Urinary bladder (tissue), 4 donors: ENCODE results near the gene FRMD7. TPM values are rescaled to one million over a fixed set of nuclear protein-coding genes. Genes with fewer than 3 reads are reported as not detected.
"Not testable (repeated sequence)": the region's sequence is repeated elsewhere in the genome, so short reads cannot be mapped to it uniquely, and the experiment has no call there.

Source experiments
- DNase-seq: peaks from one replicate; pipeline ENCODE4 v3.0.0-alpha.2; 2015; ENCODE audit errors: extremely low spot score
- H3K27ac ChIP-seq: one replicate; pipeline ENCODE4 v1.5.1; 2013; ENCODE audit warnings: low read depth, mild to moderate bottlenecking, moderate library complexity
- H3K36me3 ChIP-seq: one replicate; pipeline ENCODE4 v1.6.1; 2013; ENCODE audit warnings: mild to moderate bottlenecking, moderate library complexity; ENCODE audit not compliant: insufficient read depth
- H3K4me1 ChIP-seq: one replicate; pipeline ENCODE4 v1.6.1; 2013; ENCODE audit warnings: mild to moderate bottlenecking, moderate library complexity; ENCODE audit not compliant: insufficient read depth
- H3K4me3 ChIP-seq: one replicate; pipeline ENCODE4 v1.5.1; 2013; ENCODE audit warnings: low read depth, low read length
- WGBS: extraction: QIAGEN DNeasy Blood & Tissue Kit; methylation state at CpG from one replicate; pipeline ENCODE4 v1.1.7; 2013; 5-methylcytosine and 5-hydroxymethylcytosine counted together
- polyA plus RNA-seq: library from polyadenylated mRNA; stranded (reverse); fragments of 200-250 nt; gene quantifications from one replicate; pipeline ENCODE4 v1.2.3, GENCODE V29; 2013
- total RNA-seq: library from RNA; depleted of rRNA; stranded (reverse); fragments of >200 nt; gene quantifications from one replicate; pipeline ENCODE4 v1.2.3, GENCODE V29; 2014
- donor health status: healthy with polysubstance abuse.
- donor health status: healthy.

The FRMD7 gene
- total RNA-seq (0.48 TPM), polyA plus RNA-seq (not detected)

GRCh38 chrX:132127743-132128142, at the start of gene FRMD7:
TSS of gene FRMD7 (minus strand) at chrX:132128020. CDS start at chrX:132127844, 176 bp downstream.
- H3K4me3 ChIP-seq = no peak within 1 kb of the TSS
- no peaks in the 10 kb centered on the region for H3K36me3 ChIP-seq
- no peaks in the 10 kb centered on the region for H3K4me1 ChIP-seq
- WGBS = 12% methylated on average over 5 of the region's 5 CpGs
- no peak for DNase-seq
- no peak within 1 kb of the TSS for H3K27ac ChIP-seq

GRCh38 chrX:132173647-132174046, 45.8 kb upstream of the FRMD7 start:
- Histone ChIP-seq H3K27ac (no peak overlapping the region), H3K4me3 (no peak overlapping the region), H3K36me3 (no peaks in the 10 kb centered on the region), H3K4me1 (no peaks in the 10 kb centered on the region)
- WGBS = 79% methylated on average over 1 of the region's 1 CpG
- DNase-seq = no peak

GRCh38 chrX:132171881-132172280, 44.1 kb upstream of the FRMD7 start:
- no peak for DNase-seq
- WGBS = 76% methylated on average over 3 of the region's 3 CpGs
- no peak overlapping the region for H3K27ac ChIP-seq

GRCh38 chrX:132171478-132171877, 43.7 kb upstream of the FRMD7 start:
- no peak for DNase-seq
- Histone ChIP-seq H3K4me3 (no peak overlapping the region), H3K27ac (no peak overlapping the region), H3K36me3 (no peaks in the 10 kb centered on the region), H3K4me1 (no peaks in the 10 kb centered on the region)
- 63% methylated on average over 3 of the region's 3 CpGs for WGBS

More at GRCh38 chrX:132171881-132172280, 44.1 kb upstream of the FRMD7 start:
- H3K36me3 ChIP-seq = no peaks in the 10 kb centered on the region
- H3K4me1 ChIP-seq = no peaks in the 10 kb centered on the region
- H3K4me3 ChIP-seq = no peak overlapping the region

- Histone ChIP-seq H3K27ac (no peak overlapping the region), H3K36me3 (no peaks in the 10 kb centered on the region), H3K4me1 (no peaks in the 10 kb centered on the region), H3K4me3 (no peak overlapping the region)
- 85% methylated on average over 3 of the region's 3 CpGs for WGBS
- DNase-seq = no peak
Observed at GRCh38 chrX:132169554-132169953, 41.7 kb upstream of the FRMD7 start.

- H3K36me3 ChIP-seq = no peaks in the 10 kb centered on the region
- H3K4me1 ChIP-seq = no peaks in the 10 kb centered on the region
- no peak for DNase-seq
- H3K27ac ChIP-seq = no peak overlapping the region
- no peak overlapping the region for H3K4me3 ChIP-seq
Observed at GRCh38 chrX:132165651-132166050, 37.8 kb upstream of the FRMD7 start.

GRCh38 chrX:132165005-132165404, 37.2 kb upstream of the FRMD7 start:
- Histone ChIP-seq H3K4me1 (no peaks in the 10 kb centered on the region), H3K4me3 (no peak overlapping the region), H3K36me3 (no peaks in the 10 kb centered on the region), H3K27ac (no peak overlapping the region)
- no peak for DNase-seq

GRCh38 chrX:132163094-132163493, 35.3 kb upstream of the FRMD7 start:
- H3K36me3 ChIP-seq, DNase-seq, H3K4me3 ChIP-seq, H3K27ac ChIP-seq, H3K4me1 ChIP-seq: not testable (repeated sequence)
- WGBS = 93% methylated on average over 3 of the region's 3 CpGs

GRCh38 chrX:132153166-132153565, 25.3 kb upstream of the FRMD7 start:
- H3K36me3 ChIP-seq = no peaks in the 10 kb centered on the region
- WGBS = 75% methylated on average over 4 of the region's 4 CpGs

GRCh38 chrX:132146456-132146855, 18.6 kb upstream of the FRMD7 start:
- Histone ChIP-seq H3K27ac (no peak overlapping the region), H3K36me3 (no peaks in the 10 kb centered on the region), H3K4me1 (no peaks in the 10 kb centered on the region), H3K4me3 (no peak overlapping the region)
- no peak for DNase-seq
- WGBS = 56% methylated on average over 1 of the region's 1 CpG

More at GRCh38 chrX:132153166-132153565, 25.3 kb upstream of the FRMD7 start:
- Histone ChIP-seq H3K4me1 (no peaks in the 10 kb centered on the region), H3K4me3 (no peak overlapping the region), H3K27ac (no peak overlapping the region)
- no peak for DNase-seq

- H3K4me1 ChIP-seq = no peaks in the 10 kb centered on the region
- no peaks in the 10 kb centered on the region for H3K36me3 ChIP-seq
- H3K27ac ChIP-seq = no peak overlapping the region
- no peak for DNase-seq
- H3K4me3 ChIP-seq = no peak overlapping the region
- 39% methylated on average over 2 of the region's 2 CpGs for WGBS
Observed at GRCh38 chrX:132144061-132144460, 16.2 kb upstream of the FRMD7 start.

- H3K4me1 ChIP-seq = no peaks in the 10 kb centered on the region
- H3K27ac ChIP-seq = no peak overlapping the region
- no peaks in the 10 kb centered on the region for H3K36me3 ChIP-seq
- H3K4me3 ChIP-seq = no peak overlapping the region
- DNase-seq = no peak
Observed at GRCh38 chrX:132125906-132126305, 1.9 kb downstream of the FRMD7 start.

- Histone ChIP-seq H3K27ac (no peak overlapping the region), H3K36me3 (no peaks in the 10 kb centered on the region), H3K4me3 (no peak overlapping the region), H3K4me1 (no peaks in the 10 kb centered on the region)
- DNase-seq = no peak
- 85% methylated on average over 4 of the region's 4 CpGs for WGBS
Observed at GRCh38 chrX:132120913-132121312, 6.9 kb downstream of the FRMD7 start.

- Histone ChIP-seq H3K4me3 (no peak overlapping the region), H3K27ac (no peak overlapping the region), H3K36me3 (no peaks in the 10 kb centered on the region), H3K4me1 (no peaks in the 10 kb centered on the region)
- no peak for DNase-seq
- WGBS = 76% methylated on average over 12 of the region's 12 CpGs
Observed at GRCh38 chrX:132119821-132120515, 7.9 kb downstream of the FRMD7 start.

GRCh38 chrX:132119283-132119682, 8.5 kb downstream of the FRMD7 start:
- DNase-seq = no peak
- Histone ChIP-seq H3K36me3 (no peaks in the 10 kb centered on the region), H3K4me3 (no peak overlapping the region), H3K27ac (no peak overlapping the region), H3K4me1 (no peaks in the 10 kb centered on the region)
- 75% methylated on average over 3 of the region's 3 CpGs for WGBS
